Measurements from ENCODE around the gene GTF2IRD1.
A peak's percentile ranks its signal among the peaks of the same experiment; 100 is the strongest.
"Not testable (repeated sequence)": the region's sequence is repeated elsewhere in the genome, so short reads cannot be mapped to it uniquely, and the experiment has no call there.

The GTF2IRD1 gene

DNA sequence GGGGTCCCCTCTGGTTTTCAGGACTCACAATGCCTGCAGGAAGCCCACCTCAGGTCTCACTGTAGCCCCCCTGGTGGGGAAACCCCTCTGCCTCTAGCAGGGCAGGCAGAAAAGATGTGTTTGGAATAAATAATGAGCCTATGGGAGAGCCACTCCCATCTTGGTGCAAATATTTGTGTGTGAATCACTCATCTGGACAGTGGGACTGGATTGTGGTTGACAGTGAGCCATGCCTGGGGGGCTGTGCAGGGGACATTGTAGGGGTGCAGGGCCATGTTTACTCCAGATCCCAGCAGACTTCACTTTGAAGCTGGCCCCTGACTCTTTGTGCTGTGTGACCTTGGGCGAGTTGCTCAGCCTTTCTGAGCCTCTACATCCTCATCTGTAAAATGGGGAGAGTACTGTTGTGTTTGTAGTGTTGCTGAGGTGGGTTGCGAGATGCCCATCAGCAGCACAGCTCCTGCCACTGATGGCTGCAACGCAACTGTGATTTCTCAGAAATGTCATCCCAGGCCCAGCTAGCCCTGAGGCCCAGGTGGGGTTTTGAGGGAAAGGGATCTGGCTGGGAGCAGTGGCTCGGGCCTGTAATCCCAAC, 20.7 kb downstream of the GTF2IRD1 start:
- no peak for DNase-seq

DNA sequence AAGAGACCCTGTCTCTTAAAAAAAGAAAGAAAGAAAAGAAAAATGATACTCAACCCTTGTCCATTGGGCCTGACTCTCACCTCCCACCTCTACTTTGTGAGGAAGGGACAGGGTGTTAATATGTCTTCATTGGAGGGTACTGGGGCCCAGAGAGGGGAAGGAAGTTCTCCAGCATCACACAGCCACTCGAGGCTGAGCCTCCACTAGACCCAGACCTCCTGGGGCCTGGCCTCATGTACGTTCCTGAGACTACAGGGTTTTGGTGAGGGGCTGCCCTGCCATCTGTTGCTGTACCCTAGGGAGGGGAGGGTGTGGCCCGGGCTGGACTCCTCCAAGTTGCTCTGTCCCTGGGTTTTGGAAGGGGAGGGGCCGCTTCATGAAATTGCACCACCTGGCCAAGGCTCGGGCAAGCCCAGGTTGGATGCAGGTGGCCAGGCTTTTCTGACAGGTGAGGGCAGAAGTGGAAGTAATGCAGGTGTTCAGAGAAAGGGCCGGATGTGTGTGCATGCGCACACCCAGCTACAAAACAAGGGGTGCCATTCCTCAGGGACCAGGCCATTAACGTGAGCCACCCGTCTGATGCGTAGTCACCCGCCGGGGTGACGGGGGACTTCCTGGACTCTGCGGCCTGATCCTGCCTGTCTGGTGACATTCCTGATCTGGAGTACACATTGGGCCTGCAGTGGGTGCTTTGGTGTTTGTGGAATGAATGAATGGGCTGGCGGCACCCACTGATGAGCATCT, 21.7 kb downstream of the GTF2IRD1 start:
- DNase-seq: peak; percentile 82

DNA sequence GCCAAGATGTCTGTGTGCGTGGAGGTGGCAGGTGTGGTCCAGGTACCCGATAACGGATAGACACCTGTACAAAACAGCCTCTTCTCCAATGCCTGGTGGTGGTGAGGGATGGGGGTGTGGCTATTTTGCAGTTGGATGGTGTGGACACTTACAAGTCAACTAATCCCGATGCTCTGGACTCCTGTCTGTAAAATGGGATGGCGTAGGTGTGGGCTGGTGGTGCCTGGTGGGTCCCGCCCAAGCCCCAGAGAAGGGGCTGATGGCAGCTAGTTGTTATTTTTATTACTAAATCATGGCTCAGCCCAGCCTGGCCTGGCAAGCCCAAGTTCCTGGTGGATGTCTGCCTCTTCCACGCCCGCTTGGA, 22.3 kb downstream of the GTF2IRD1 start:
- DNase-seq: peak; percentile 78

DNA sequence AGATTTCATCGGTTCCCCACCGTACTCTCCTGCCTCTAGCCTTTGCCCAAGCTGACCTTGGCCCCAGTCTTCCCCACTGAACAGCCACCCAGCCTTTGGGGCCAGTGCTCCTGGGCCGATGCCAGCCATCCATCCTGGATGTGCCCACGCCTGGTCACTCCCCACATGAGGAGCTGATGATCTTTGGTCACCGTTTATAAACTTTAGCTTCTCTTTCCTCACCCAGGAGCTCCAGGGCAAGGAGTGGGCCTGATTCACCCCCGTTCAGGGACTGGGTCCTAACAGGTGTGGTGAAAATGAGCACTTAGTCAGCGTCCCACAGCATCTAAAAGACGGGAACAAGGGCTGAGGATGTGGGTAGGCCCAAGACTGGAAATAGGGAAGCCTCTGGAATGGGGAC, 22.9 kb downstream of the GTF2IRD1 start:
- DNase-seq: no peak

DNA sequence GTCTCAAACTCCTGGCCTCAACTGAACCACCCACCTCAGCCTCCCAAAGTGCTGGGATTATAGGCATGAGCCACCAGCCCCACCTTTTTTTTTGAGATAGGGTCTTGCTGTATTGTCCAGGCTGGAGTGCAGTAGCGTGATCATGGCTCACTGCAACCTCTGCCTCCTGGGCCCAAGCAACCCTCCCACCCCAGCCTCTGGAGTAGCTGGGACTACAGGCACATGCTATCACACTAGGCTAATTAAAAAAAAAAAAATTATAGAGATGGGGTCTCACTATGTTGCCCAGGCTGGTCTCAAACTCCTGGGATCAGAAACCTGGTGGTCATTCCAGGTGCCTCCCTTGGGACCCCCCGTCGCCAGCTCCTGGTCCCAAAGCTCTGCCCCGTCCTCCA, 25.0 kb downstream of the GTF2IRD1 start:
- DNase-seq: no peak

DNA sequence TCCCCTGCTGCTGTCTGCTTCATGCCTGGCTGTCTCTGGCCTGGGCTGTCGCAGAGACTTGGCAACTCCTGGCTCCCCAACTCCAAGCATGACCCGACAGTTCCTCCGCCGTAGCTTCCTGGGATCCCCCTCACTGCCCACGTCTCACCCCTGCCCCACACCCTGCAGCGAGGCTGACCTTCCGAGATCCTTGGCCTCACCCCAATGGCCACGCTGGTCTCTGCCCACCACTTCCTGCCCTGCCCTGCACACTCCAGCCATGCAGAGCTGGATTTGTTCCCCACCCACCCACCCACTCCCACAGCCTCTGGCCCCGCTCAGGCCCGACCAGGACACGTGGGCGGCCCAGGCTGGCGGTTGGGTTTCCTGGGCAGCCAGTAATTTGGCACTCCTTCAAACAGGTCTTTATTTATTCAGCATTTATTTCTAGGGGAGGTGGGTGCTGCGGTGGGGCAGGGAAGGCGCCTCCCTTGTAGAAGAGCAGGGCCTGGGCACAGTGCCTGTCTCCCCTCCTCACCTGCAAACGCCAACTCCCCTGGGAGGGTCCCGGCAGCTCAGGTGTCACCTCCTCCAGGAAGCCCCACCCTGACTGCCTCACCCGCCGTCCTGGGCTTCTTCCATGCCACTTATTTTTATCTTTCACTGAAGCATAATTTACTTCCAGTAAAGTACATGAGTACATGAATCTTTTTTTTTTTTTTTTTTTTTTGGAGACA, 25.5 kb downstream of the GTF2IRD1 start:
- peak; percentile 61 for DNase-seq

DNA sequence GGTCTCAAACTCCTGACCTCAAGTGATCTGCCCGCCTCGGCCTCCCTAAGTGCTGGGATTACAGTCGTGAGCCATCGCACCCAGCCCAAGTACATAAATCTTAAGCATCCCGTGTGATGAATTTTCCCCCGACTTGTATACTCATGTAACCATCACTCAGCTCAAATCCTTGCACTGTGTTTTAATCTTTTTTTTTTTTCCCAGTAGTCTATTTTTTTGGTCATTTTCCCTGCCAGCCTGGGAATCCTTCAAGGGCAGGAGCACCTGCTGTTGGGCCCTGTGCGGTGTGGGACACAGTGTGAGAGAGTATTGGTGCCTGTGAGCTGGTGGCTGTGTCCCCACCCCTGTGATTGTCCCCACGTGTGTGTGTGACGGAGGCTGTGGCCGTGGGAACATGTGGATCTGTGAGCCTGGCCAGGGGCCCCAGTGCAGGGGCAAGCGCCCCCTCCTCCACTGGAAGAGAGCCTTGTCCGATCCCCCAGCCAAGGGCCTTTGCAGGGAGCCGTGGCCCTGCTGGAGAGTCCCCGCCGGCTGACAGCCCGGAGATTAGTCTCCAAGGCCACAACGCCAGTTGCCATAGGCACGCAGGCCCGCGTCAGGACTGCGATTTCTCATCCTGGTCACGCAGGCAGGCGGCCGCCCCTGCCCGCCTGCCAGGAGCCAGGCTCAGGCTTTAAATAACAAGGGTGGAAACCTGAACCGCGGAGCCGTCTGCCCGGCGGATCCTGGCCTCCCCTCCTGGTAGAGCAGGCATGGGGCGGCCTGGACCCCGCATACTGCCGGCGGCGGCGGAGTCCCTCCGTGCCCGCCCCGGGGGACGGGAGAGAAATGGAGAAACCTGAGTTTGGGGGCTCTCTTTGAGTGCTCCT, 26.5 kb downstream of the GTF2IRD1 start:
- DNase-seq: no peak

DNA sequence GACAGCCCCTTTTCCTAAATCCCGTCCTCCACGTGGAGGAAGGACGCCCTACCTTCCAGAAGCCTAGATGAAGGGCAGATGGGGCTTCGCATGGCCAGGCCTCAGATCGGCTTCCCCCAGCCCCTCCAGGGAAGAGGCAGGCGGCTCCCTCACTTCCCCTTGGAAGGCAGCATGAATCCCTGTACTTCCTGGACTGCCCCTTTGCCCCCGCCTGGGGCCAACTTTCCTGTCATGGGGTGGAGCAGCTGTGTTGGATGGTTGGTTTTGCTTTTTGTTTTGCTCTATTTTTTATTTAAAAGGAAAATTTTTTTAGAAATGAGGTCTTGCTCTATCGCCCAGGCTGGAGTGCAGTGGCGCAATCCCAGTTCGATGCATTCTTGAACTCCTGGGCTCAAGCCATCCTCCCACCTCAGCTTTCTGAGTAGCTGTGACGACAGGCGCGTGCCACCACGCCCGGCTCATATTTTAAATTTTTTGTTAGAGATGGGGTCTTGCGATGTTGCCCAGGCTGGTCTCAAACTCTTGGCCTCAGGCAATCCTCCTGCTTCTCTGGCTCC, 27.2 kb downstream of the GTF2IRD1 start:
- no peak for DNase-seq

DNA sequence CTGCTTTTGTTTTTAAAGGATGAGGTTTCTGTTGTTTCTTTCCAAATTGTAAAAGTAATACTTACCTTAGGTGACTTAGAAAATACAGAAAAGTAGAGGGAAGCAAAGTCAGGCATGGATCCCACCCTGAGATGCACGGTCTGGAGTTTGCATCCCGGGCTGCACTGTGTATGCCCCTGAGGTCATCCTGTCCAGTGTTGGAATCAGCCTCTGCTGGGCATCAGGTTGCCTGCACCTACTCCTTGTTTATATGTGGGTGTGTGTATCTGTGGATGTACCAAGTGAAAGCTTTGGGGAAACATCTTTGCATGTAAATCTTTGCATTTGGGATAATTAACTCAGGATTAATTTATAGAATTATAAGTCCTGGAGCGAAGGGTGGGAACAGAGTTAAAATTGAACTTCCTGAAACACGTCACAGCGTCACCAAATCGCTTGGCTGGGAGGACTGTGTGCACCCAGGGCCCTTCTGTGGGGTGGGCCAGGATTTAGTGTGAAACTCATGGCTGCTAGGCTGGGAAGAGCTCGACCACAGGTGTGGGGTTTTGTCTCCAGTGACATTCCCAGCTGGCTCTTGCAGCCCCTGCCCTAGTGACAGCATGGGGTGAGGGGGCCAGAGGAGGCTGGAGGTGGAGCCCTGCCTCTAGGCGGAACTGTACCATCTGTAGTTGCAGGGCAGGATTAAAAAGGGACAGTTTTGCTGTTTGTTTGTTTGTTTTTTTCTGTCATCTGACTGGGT, 27.9 kb downstream of the GTF2IRD1 start:
- no peak for DNase-seq

DNA sequence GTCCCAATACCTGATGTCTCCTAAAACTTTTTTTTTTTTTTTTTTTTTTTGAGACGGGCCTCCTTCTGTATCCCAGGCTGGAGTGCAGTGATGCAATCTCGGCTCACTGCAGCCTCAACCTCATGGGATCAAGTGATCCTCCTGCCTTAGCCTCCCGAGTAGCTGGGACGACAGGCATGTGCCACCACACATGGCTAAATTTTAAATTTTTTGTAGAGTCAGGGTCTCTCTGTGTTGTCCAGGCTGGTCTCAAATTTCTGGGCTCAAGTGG, 28.4 kb downstream of the GTF2IRD1 start:
- DNase-seq: no peak

DNA sequence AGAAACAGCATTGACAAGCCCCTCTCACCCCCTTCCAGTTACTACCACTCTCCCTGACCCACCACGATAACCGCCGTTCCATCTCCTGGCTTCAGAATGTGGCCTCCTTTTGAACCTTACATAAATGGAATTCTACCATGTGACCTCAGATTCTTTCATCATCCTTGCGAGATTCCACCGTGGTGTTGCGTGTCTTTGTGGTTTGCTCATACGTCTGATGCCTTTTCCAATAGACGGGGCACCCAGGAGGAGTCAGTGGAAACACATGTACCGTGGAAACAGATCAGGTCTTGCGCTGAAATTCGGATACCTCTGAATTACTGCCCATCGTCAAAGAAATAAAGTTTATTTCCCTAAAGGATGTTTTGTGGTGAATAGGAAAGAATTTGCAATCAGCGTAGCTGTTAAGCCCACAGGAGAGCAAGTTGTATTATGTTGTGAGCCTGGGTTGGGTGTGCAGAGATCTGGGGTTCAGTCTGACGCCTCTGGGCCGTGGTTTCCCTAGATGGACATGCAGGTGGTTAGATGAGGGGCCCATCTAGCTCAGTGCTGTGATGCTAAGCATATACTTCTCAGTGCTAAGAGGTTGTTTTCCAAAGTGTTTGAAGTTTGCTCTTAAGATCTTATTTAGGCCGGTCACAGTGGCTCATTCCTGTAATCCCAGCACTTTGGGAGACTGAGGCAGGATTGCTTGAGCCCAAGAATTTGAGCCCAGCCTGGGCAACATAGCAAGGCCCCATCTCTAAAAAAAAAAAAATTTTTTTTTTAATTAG, 29.1 kb downstream of the GTF2IRD1 start:
- DNase-seq: no peak

DNA sequence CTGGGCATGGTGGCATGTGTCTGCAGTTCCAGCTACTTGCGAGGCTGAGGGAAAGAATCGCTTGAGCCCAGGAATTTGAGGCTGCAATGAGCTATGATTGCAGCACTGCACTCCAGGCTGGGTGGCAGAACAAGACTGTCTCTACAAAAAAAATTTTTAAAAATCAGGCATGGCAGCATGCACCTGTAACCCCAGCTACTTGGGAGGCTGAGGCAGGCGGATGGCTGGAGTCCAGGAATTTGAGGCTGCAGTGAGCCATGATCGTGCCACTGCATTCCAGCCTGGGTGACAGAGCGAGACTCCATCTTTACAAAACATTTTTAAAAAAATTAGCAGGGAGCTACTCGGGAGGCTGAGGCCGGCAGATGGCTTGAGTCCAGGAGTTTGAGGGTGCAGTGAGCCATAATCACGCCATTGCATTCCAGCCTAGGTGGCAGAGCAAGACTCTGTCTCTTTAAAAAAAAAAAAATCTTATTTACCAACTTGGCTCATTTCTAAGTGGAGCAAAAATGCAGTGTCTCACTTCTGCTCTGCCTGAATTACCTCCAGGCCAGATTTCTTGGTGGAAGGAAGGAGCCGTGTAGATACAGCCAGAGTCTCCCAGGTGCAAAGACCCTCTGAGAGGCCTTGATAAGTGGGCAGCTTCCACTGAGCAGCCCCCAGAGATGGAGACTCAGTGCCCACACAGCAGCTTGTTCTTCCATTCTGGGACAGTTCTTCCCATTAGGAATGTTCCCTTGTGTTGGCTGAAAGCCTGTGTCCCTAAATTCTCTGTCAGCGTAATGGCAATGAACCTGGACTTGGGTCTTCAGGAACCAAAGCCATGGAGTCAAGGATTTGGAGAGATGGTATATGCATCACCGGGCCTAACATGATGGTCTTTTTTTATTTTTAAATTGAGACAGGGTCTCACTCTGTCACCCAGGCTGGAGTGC, 30.0 kb downstream of the GTF2IRD1 start:
- no peak for DNase-seq

DNA sequence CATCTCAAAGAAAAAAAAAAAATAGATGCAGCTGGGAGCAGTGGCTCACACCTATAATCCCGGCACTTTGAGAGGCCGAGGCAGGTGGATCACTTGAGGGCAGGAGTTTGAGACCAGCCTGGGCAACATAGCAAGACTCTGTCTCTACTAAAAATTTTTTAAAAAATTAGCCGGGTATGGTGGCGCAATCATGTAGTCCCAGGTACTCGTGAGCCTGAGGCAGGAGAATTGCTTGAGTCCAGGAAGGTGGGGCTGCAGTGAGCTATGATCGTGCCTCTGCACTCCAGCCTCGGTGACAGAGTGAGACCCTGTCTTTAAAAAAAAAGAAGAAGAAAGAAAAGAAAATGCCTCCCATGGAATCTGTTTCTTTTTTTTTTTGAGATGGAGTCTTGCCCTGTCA, 31.9 kb downstream of the GTF2IRD1 start:
- no peak for DNase-seq

DNA sequence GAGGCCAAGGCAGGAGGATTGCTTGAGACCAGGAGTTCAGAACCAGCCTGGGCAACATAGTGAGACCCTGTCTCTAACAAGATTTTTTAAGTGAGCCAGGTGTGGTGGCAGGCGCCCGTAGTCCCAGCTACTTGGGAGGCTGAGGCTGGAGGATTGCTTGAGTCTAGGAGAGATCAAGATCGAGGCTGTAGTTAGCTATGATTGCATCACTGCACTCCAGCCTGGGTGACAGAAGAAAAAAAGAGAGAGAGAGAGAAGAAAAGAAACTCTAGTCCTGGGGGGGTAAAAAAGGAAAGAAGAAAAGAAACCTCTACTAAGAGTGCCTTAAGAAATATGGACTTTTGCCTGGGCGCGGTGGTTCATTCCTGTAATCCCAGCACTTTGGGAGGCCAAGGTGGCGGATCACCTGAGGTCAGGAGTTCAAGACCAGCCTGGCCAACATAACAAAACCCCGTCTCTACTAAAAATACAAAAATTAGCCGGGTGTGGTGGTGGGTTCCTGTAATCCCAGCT, 34.9 kb downstream of the GTF2IRD1 start:
- not testable (repeated sequence) for DNase-seq

DNA sequence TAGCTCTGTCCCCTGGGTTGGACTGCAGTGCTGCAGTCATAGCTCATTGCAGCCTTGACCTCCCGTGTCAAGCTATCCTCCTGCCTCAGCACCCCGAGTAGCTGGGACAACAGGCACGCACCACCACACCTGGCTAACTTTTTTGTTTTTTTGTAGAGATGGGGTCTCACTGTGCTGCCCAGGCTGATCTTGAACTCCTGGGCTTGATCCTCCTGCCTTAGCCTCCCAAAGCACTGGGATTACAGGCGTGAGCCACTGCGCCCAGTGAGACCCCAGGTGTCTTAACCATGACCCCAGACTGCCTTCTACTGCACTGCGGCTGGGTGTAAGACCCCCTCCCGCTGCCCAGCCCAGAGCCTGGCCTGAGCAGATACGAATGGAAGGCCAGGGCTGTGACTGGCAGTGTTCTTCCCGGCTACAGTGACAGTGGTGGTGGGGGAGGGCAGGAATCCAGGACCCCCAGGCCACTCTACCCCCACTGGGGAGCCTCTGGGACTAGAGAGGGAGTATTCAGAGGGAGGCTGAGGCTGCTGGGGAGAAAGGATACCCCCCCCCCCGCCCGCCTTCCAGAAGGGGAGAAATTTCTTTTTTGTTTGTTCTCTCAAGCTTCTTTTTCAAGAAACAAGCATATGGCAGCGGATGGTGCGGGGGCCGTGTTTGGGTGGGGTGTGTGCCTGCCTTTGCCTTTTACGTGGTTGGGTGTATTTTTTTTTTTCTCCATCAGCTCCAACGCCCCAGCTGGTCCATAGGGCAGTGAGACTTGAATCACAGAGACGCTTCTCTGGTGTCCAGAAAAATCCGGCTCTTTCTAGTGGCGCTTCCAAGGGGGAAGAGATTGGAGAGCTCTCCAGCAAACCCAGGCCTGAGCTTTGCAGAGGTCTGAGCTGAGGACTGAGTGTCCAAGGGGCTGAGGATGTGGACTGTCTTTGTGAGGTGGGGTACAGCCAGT, 36.6 kb downstream of the GTF2IRD1 start:
- DNase-seq: no peak

DNA sequence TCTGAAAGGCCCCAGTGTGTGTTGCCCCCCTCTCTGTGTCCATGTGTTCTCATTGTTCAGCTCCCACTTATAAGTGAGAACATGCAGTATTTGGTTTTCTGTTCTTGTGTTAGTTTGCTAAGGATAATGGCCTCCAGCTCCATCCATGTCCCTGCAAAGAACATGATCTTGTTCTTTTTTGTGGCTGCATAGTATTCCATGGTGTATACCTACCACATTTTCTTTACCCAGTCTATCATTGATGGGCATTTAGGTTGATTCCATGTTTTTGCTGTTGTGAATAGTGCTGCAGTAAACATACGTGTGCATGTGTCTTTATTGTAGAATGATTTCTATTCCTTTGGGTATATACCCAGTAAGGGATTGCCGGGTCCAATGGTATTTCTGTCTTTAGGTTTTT, 37.8 kb downstream of the GTF2IRD1 start:
- DNase-seq: not testable (repeated sequence)

DNA sequence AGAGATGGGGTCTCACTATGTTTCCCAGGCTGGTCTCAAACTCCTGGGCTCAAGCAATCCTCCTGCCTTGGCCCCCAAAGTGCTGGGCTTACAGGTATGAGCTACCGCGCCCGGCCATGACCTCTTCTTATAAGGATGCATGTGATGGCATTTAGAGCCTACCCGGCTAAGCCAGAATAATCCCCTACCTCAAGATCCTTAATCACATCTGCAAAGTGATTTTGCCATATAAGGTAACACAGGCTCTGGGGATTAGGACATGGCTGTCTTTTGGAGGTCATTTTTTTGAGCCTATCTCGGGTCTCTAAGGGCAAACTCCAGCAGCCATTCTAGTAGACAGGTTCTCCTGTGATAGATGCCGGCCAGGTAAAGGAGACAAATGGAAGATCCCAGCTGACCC, 39.6 kb downstream of the GTF2IRD1 start:
- DNase-seq: no peak

DNA sequence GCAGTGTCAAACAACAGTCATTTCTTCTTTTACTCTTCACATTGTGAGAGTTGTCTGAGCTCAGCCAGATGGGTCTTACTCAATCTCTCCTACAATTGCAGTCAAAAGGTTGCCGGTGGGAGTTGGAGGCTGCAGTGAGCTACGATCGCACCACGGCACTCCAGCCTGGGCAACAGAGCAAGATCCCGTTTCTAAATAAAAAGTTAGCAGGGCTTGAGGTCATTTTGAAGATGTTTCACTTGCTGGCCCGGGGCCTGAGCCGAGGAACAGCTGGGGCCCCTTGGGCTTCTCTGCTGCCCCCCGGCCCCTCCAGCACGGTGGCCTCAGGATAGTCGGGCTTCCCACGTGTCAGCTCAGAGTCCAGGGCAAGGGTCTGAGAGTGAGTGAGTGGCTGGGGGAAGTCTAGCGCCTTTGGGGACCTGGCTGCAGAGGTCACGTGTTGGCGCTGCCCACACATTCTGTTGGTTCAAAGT, 40.4 kb downstream of the GTF2IRD1 start:
- DNase-seq: no peak

All from NCI-H1105 (cell line).